ENCODE results near the gene ERC1.

DNA sequence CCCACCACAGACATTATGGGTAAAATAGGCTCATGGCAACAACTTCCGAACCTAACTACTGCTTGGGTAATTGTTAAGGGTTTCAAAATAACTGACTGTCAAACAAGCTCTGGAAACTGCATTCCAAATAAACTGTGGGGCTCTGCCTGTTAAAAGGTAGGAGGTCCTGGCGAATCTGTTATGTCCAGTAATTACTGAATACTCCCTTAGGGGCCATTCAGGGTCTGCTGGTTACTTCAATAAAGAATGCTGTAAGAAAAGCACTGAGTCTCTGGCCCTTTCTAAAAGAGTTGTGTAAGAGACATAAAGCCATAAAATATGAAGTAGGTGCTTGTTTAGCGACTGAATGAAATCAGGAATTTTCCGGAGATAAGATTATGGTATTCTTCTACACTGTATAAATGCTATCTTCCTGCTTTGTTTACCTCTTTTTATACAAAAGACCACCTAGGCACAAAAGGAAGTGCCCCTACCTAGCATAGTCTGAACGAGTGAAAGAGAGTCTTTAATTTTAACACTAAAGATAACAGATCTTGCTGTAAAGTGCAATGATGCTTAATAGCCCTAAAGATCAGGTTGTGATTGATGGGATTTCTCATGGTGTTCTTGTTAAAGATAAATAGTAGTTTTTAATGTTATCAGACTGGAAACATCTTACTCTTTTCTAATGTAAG lies 475.6 kb downstream of the ERC1 start:
- TF ChIP-seq, protein P1, sequence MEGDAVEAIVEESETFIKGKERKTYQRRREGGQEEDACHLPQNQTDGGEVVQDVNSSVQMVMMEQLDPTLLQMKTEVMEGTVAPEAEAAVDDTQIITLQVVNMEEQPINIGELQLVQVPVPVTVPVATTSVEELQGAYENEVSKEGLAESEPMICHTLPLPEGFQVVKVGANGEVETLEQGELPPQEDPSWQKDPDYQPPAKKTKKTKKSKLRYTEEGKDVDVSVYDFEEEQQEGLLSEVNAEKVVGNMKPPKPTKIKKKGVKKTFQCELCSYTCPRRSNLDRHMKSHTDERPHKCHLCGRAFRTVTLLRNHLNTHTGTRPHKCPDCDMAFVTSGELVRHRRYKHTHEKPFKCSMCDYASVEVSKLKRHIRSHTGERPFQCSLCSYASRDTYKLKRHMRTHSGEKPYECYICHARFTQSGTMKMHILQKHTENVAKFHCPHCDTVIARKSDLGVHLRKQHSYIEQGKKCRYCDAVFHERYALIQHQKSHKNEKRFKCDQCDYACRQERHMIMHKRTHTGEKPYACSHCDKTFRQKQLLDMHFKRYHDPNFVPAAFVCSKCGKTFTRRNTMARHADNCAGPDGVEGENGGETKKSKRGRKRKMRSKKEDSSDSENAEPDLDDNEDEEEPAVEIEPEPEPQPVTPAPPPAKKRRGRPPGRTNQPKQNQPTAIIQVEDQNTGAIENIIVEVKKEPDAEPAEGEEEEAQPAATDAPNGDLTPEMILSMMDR (IDR thresholded peaks at IDR 0.05), result no peak
- no peak for TF ChIP-seq POLR2AphosphoS5 (IDR thresholded peaks at IDR 0.05)
- TF ChIP-seq POLR2A (IDR thresholded peaks at IDR 0.05), result no peak
